Testis (tissue), 3 donors: Measurements from ENCODE around the gene EIF4G3. TPM values are rescaled to one million over a fixed set of nuclear protein-coding genes. Genes with fewer than 3 reads are reported as not detected.
"Not testable (repeated sequence)": the region's sequence is repeated elsewhere in the genome, so short reads cannot be mapped to it uniquely, and the experiment has no call there.

ENCODE experiments used
- DNase-seq: peaks from one replicate; pipeline ENCODE4 v3.0.0-alpha.2; 2019
- H3K27ac ChIP-seq, 2 donors: fragments of 200-600 bp; sonication (generic); one replicate each; pipeline ENCODE4 v1.5.1; 2019
- H3K27me3 ChIP-seq: fragments of 200-600 bp; sonication (generic); one replicate; pipeline ENCODE4 v1.5.1; 2019
- H3K36me3 ChIP-seq: fragments of 200-600 bp; sonication (generic); one replicate; pipeline ENCODE4 v1.5.1; 2017; ENCODE audit warnings: low read depth; ENCODE audit errors: missing control alignments
- H3K4me1 ChIP-seq: fragments of 200-600 bp; sonication (generic); one replicate; pipeline ENCODE4 v1.5.1; 2019
- H3K4me3 ChIP-seq, 2 donors: fragments of 200-600 bp; sonication (generic); one replicate each; pipeline ENCODE4 v1.5.1; 2017 to 2019
- H3K9me3 ChIP-seq: fragments of 200-600 bp; sonication (generic); one replicate; pipeline ENCODE4 v1.5.1; 2017
- POLR2A ChIP-seq: fragments of 450-650 bp; IDR thresholded peaks from one replicate; pipeline ENCODE4 v1.6.1; 2017; ENCODE audit warnings: antibody characterized with exemption, mild to moderate bottlenecking, moderate library complexity
- whole genome bisulfite sequencing, 2 donors: methylation state at CpG; one replicate each; pipeline ENCODE4 v1.1.5; 2018; 5-methylcytosine and 5-hydroxymethylcytosine counted together
- intact Hi-C: fragments of 100-400 bp; cut with DNase I; formaldehyde crosslinking; loops from one replicate; pipeline ENCODE4 v1.15.1; 2023; ENCODE audit warnings: low total_unique reads
- polyA plus RNA-seq: library from polyadenylated mRNA; stranded (reverse); fragments of 350-450 nt; fragmentation: Illumina TruSeq; extraction: RNeasy Lipid Tissue Mini Kit (QIAGEN cat#74804); gene quantifications from one replicate; pipeline ENCODE4 v1.2.3, GENCODE V29; 2014; ENCODE audit warnings: low read depth, low replicate concordance; ENCODE audit not compliant: insufficient read depth
- total RNA-seq, 2 donors: library from RNA; depleted of rRNA; stranded (reverse); fragments of >200 nt; gene quantifications; one replicate each; pipeline ENCODE4 v1.2.3, GENCODE V29; 2016
- TF ChIP-seq, protein P1 (sequence below), 3 experiments: fragments of 450-650 bp in 2 of 3; fragments of 200-600 bp in 1 of 3; sonication (generic) in 1 of 3; IDR thresholded peaks; one replicate each; pipeline ENCODE4 v1.5.1; 2016 to 2019; ENCODE audit warnings: antibody characterized with exemption in 3 of 3, mild to moderate bottlenecking in 2 of 3, moderate library complexity in 1 of 3

EIF4G3 gene
- total and polyA plus RNA-seq, 3 donors from 2014 or later, result 146 to 198 (median 165) TPM

- Histone ChIP-seq H3K4me3 (no peak overlapping the region), H3K27me3 (no peaks in the 10 kb centered on the region), H3K36me3 (no peaks in the 10 kb centered on the region), H3K27ac (no peak overlapping the region), H3K9me3 (no peaks in the 10 kb centered on the region), H3K4me1 (no peaks in the 10 kb centered on the region)
- intact Hi-C loops, result no loop called here
- 73 to 76% methylated on average over 6 to 18 of the region's 20 CpGs for WGBS, 2 donors
- DNase-seq, result peak; percentile 76
- TF ChIP-seq POLR2A, result no peak
- TF ChIP-seq, protein P1, sequence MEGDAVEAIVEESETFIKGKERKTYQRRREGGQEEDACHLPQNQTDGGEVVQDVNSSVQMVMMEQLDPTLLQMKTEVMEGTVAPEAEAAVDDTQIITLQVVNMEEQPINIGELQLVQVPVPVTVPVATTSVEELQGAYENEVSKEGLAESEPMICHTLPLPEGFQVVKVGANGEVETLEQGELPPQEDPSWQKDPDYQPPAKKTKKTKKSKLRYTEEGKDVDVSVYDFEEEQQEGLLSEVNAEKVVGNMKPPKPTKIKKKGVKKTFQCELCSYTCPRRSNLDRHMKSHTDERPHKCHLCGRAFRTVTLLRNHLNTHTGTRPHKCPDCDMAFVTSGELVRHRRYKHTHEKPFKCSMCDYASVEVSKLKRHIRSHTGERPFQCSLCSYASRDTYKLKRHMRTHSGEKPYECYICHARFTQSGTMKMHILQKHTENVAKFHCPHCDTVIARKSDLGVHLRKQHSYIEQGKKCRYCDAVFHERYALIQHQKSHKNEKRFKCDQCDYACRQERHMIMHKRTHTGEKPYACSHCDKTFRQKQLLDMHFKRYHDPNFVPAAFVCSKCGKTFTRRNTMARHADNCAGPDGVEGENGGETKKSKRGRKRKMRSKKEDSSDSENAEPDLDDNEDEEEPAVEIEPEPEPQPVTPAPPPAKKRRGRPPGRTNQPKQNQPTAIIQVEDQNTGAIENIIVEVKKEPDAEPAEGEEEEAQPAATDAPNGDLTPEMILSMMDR (IDR thresholded peaks at IDR 0.05), result peak in 2 of 3 experiments; percentile 43 to 51
These were observed 41.3 kb upstream of the EIF4G3 start for GRCh38 chr1:21217812-21218596.

GRCh38 chr1:21216835-21217811, 40.4 kb upstream of the EIF4G3 start:
- intact Hi-C loops, result no loop called here
- H3K27ac ChIP-seq, result no peak overlapping the region
- no peaks in the 10 kb centered on the region for H3K36me3 ChIP-seq
- H3K27me3 ChIP-seq, result no peaks in the 10 kb centered on the region
- H3K9me3 ChIP-seq, result no peaks in the 10 kb centered on the region
- peak; percentile 79 for DNase-seq
- TF ChIP-seq, protein P1 (IDR thresholded peaks at IDR 0.05), result peak; percentile 63 to 83 (median 76)
- TF ChIP-seq POLR2A, result no peak
- no peaks in the 10 kb centered on the region for H3K4me1 ChIP-seq
- no peak overlapping the region for H3K4me3 ChIP-seq
- WGBS, 2 donors, result 75 to 83% methylated on average over 9 to 19 of the region's 19 CpGs

- H3K9me3 ChIP-seq, result no peaks in the 10 kb centered on the region
- H3K27ac ChIP-seq, result no peak overlapping the region
- no peaks in the 10 kb centered on the region for H3K4me1 ChIP-seq
- no peak for DNase-seq
- H3K27me3 ChIP-seq, result no peaks in the 10 kb centered on the region
- TF ChIP-seq, protein P1 (IDR thresholded peaks at IDR 0.05), result no peak
- no peak for TF ChIP-seq POLR2A
- intact Hi-C loops, result no loop called here
- no peak overlapping the region for H3K4me3 ChIP-seq
- H3K36me3 ChIP-seq, result no peaks in the 10 kb centered on the region
- 69 to 74% methylated on average over 3 of the region's 3 CpGs for WGBS, 2 donors
These were observed 35.4 kb upstream of the EIF4G3 start for GRCh38 chr1:21212126-21212525.

DNA sequence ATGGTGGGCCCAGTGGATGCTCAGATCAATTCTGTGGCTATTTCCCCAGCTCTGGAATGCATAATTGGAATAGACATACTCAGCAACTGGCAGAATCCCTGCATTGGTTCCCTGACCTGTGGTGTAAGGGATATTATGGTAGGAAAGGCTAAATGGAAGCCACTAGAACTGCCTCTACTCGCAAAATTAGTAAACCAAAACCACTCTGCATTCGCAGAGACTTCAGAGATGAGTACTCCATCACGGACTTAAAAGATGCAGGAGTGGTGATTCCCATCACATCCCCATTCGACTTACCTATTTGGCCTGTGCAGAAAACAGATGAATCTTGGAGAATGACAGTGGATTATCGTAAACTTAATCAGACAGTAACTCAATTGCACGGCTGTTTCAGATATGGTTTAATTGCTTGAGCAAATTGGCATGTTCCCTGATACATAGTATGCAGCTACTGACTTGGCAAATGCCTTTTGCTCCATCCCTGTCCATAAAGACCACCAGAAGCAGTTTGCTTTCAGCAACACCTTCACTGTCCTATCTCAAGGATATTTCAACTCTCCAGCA, 31.5 kb upstream of the EIF4G3 start:
- H3K36me3 ChIP-seq, H3K4me3 ChIP-seq, DNase-seq, H3K27ac ChIP-seq, H3K9me3 ChIP-seq, H3K27me3 ChIP-seq, H3K4me1 ChIP-seq, intact Hi-C loops: not testable (repeated sequence)
- 81 to 87% methylated on average over 6 of the region's 6 CpGs for WGBS, 2 donors

DNA sequence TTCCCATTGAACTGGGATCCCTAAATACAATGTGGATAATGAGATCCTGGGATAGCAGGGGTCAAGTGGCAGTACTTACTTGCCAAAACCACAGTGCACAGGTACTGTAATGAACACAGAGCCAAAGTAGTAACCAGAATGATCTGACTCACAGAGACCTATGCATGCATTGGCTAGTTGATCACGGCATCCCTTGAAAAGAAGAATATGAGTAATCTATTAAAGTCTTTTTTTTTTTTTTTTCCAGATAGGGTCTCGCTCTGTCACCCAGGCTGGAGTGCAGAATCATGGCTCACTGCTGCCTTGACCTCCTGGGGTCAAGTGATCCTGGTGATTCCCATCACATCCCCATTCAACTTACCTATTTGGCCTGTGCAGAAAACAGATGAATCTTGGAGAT, 29.4 kb upstream of the EIF4G3 start:
- no peaks in the 10 kb centered on the region for H3K9me3 ChIP-seq
- no peak for DNase-seq
- H3K27ac ChIP-seq, result no peak overlapping the region
- no peaks in the 10 kb centered on the region for H3K4me1 ChIP-seq
- no peaks in the 10 kb centered on the region for H3K27me3 ChIP-seq
- no peak for TF ChIP-seq POLR2A
- TF ChIP-seq, protein P1 (IDR thresholded peaks at IDR 0.05), result no peak
- intact Hi-C loops, result no loop called here
- H3K4me3 ChIP-seq, result no peak overlapping the region
- WGBS, 2 donors, result 73 to 96% methylated on average over 2 of the region's 2 CpGs
- no peaks in the 10 kb centered on the region for H3K36me3 ChIP-seq
